ENCODE results near the gene ADTRP. TPM values are rescaled to one million over a fixed set of nuclear protein-coding genes. Genes with fewer than 3 reads are reported as not detected.

The ADTRP gene
- total and polyA plus RNA-seq, 10 of the 15 experiments (the other 5 are each of a cell fraction or from before 2014, with no cell fraction given) = 0.10 to 2.6 (median 2.1) TPM

DNA sequence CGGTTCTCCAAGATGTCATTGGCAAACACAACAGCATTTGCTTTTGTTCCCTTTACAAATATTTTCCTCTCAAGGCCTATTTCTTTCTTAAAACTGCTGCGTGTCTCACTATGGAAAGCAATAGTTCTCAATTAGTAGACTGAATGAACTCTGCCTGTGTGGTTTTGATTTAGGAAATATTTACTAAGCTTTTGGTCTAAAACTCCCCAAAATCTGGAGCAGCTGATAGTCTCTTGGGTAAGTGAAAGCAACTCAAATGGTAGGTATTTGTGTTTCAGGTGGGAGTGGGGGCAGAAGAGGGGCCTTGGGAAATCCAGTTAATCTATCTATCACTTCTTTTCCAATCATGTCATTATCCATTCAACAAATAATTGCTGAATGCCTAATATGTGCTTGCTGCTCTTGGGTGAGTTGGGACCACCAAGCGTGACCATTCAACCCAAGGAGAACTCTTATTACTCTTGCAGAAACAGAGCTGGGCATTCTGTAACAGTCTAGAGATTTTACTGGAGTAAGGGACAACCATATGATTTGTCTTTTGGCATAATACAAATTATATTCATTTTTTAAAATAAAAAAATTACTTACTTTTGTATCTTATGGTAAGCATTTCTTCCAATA is 33.2 kb upstream of the ADTRP start:
- WGBS (ENCODE audit: insufficient coverage, insufficient replicate concordance, low lambda C conversion rate, missing lambda C conversion rate) = 77% methylated on average over 3 of the region's 3 CpGs
- no peak for DNase-seq (ENCODE audit: low read depth, low spot score)
- in situ Hi-C loops (cut with MboI) = no loop called here
- intact Hi-C loops (cut with micrococcal nuclease; ENCODE audit: unreplicated experiment) = no loop called here
- ChIA-PET CTCF (interaction anchor here (1.0 to 1.2 kb wide), 2 partner anchors 8 to 14 kb away, joined by 3 read pairs; no protein-coding TSS in a partner anchor), POLR2A (no interaction called here), SMC1A (ENCODE audit: uncharacterized antibody, unreplicated experiment) (interaction anchor here (0.7 to 2.5 kb wide), 11 partner anchors 14 to 459 kb away, joined by 3 to 8 read pairs (median 3); no protein-coding TSS in a partner anchor), RAD21 (ENCODE audit: unreplicated experiment) (interaction anchor here (1.6 to 1.7 kb wide), 2 partner anchors 26 to 80 kb away, joined by 5 to 6 read pairs; no protein-coding TSS in a partner anchor)
- H3K4me2 ChIP-seq (ENCODE audit: control insufficient read depth, insufficient read depth) = no peak overlapping the region
- no peak overlapping the region for H3K4me3 ChIP-seq
- H4K20me1 ChIP-seq (ENCODE audit: control insufficient read depth, insufficient read depth) = no peaks in the 10 kb centered on the region
- FAIRE-seq = no peak
- H3K9me3 ChIP-seq (replicated peaks; ENCODE audit: control insufficient read depth, insufficient read depth, low read length) = no peaks in the 10 kb centered on the region; the same call in 1 of the 3 replicates
- H3K79me2 ChIP-seq (ENCODE audit: control insufficient read depth, insufficient read depth, low read length) = no peaks in the 10 kb centered on the region
- H3K27ac ChIP-seq (ENCODE audit: control insufficient read depth, insufficient read depth) = no peak overlapping the region
- BruUV-seq (replicated peaks) = no TSS peak
- H3K36me3 ChIP-seq (ENCODE audit: control insufficient read depth in 2 of 2, insufficient read depth in 2 of 2, low read length in 1 of 2) = no peaks in the 10 kb centered on the region
- no peak for TF ChIP-seq POLR2A (IDR thresholded peaks at IDR 0.05; ENCODE audit: low read depth, low read length)
- TF ChIP-seq NFIC (IDR thresholded peaks at IDR 0.05; ENCODE audit: low read depth, low read length) = no peak
- TF ChIP-seq PAX5 (IDR thresholded peaks at IDR 0.05; ENCODE audit: borderline replicate concordance, low read depth, low read length) = peak; percentile 92
- H2AFZ ChIP-seq (ENCODE audit: control insufficient read depth, low read depth, low read length) = no peak overlapping the region
- H3K4me1 ChIP-seq (ENCODE audit: control insufficient read depth, insufficient read depth, low read length) = peaks cover 15% of the 10 kb centered on the region
- ATAC-seq = no peak
- no peaks in the 10 kb centered on the region for H3K27me3 ChIP-seq (replicated peaks in 1 of 2; ENCODE audit: control insufficient read depth in 2 of 2, insufficient read depth in 2 of 2, low read length in 1 of 2)
- H3K9ac ChIP-seq (ENCODE audit: control insufficient read depth, insufficient read depth, low read length) = no peak overlapping the region

DNA sequence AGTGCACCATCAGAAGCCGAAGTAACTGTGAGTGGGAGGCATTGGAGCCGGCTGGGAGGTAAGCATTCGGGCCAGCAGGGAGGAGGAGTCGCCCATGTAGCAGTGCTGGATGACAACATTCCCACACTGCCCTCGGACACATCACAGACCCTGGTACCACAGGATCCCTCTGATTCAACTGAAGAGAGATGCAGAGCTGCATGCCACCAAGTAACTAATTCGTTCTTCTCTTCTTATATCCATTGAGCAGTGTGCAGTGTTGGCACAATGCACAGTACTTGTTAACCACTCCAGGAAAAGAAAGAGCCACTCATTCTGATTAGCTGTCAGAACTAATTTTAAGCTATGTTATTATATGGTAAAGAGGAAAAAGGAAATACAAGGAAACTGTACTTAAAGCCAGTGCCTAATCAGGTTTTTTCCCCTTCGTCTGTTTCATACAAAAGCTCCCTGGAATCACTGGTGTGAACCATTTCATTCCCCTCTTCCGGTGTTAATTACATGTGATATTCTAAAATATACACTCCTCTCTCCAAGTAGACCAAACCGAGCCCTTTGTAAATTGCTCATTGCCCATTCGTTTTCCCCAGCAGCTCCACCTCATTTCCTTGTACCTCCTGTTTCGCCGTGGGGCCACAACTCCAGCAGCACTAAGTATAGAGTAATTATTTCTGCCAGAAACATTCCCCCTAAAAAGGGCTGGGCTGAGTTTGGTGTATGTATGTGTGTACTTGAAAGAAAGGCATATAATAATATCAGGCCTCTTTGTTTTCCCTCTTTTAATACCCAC is 32.4 kb upstream of the ADTRP start:
- 85% methylated on average over 12 of the region's 12 CpGs for WGBS (ENCODE audit: insufficient coverage, insufficient replicate concordance, low lambda C conversion rate, missing lambda C conversion rate)
- POLR2A ChIA-PET = no interaction called here

More for the DNA sequence above, 32.4 kb upstream of the ADTRP start:
- Histone ChIP-seq H3K4me1 (ENCODE audit: control insufficient read depth, insufficient read depth, low read length) (peaks cover 20% of the 10 kb centered on the region), H3K79me2 (ENCODE audit: control insufficient read depth, insufficient read depth, low read length) (no peaks in the 10 kb centered on the region), H3K27ac (ENCODE audit: control insufficient read depth, insufficient read depth) (no peak overlapping the region), H2AFZ (ENCODE audit: control insufficient read depth, low read depth, low read length) (no peak overlapping the region), H3K9me3 (replicated peaks; ENCODE audit: control insufficient read depth, insufficient read depth, low read length) (no peaks in the 10 kb centered on the region; the same call in 1 of the 3 replicates), H3K27me3 (replicated peaks in 1 of 2; ENCODE audit: control insufficient read depth in 2 of 2, insufficient read depth in 2 of 2, low read length in 1 of 2) (no peaks in the 10 kb centered on the region), H3K36me3 (ENCODE audit: control insufficient read depth in 2 of 2, insufficient read depth in 2 of 2, low read length in 1 of 2) (no peaks in the 10 kb centered on the region), H3K4me2 (ENCODE audit: control insufficient read depth, insufficient read depth) (no peak overlapping the region), H3K4me3 (no peak overlapping the region), H4K20me1 (ENCODE audit: control insufficient read depth, insufficient read depth) (no peaks in the 10 kb centered on the region), H3K9ac (ENCODE audit: control insufficient read depth, insufficient read depth, low read length) (no peak overlapping the region)
- ChIA-PET CTCF (interaction anchor here (0.9 to 1.2 kb wide), 2 partner anchors 7 to 25 kb away, joined by 3 read pairs; no protein-coding TSS in a partner anchor), RAD21 (ENCODE audit: unreplicated experiment) (interaction anchor here (0.6 to 1.7 kb wide), 2 partner anchors 25 to 247 kb away, joined by 3 to 5 read pairs; no protein-coding TSS in a partner anchor), SMC1A (ENCODE audit: uncharacterized antibody, unreplicated experiment) (interaction anchor here (0.7 to 2.5 kb wide), 13 partner anchors 8 to 460 kb away, joined by 3 to 10 read pairs (median 4); no protein-coding TSS in a partner anchor)
- ATAC-seq (no peak), FAIRE-seq (no peak), DNase-seq (ENCODE audit: low read depth, low spot score) (no peak)
- intact Hi-C loops (cut with micrococcal nuclease; ENCODE audit: unreplicated experiment) (no loop called here), in situ Hi-C loops (cut with MboI) (no loop called here)
- no TSS peak for BruUV-seq (replicated peaks)
- TF ChIP-seq HDAC2 (IDR thresholded peaks at IDR 0.05) (no peak), PML (IDR thresholded peaks at IDR 0.05; ENCODE audit: low read length) (no peak), BRCA1 (IDR thresholded peaks at IDR 0.05; ENCODE audit: low read depth, low read length) (no peak), POLR2AphosphoS5 (IDR thresholded peaks at IDR 0.05; ENCODE audit: low read length) (no peak)
- TF ChIP-seq, protein P1, sequence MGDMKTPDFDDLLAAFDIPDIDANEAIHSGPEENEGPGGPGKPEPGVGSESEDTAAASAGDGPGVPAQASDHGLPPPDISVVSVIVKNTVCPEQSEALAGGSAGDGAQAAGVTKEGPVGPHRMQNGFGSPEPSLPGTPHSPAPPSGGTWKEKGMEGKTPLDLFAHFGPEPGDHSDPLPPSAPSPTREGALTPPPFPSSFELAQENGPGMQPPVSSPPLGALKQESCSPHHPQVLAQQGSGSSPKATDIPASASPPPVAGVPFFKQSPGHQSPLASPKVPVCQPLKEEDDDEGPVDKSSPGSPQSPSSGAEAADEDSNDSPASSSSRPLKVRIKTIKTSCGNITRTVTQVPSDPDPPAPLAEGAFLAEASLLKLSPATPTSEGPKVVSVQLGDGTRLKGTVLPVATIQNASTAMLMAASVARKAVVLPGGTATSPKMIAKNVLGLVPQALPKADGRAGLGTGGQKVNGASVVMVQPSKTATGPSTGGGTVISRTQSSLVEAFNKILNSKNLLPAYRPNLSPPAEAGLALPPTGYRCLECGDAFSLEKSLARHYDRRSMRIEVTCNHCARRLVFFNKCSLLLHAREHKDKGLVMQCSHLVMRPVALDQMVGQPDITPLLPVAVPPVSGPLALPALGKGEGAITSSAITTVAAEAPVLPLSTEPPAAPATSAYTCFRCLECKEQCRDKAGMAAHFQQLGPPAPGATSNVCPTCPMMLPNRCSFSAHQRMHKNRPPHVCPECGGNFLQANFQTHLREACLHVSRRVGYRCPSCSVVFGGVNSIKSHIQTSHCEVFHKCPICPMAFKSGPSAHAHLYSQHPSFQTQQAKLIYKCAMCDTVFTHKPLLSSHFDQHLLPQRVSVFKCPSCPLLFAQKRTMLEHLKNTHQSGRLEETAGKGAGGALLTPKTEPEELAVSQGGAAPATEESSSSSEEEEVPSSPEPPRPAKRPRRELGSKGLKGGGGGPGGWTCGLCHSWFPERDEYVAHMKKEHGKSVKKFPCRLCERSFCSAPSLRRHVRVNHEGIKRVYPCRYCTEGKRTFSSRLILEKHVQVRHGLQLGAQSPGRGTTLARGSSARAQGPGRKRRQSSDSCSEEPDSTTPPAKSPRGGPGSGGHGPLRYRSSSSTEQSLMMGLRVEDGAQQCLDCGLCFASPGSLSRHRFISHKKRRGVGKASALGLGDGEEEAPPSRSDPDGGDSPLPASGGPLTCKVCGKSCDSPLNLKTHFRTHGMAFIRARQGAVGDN (IDR thresholded peaks at IDR 0.05) = no peak
